K562 (cell line): ENCODE data around the gene AHSA1. TPM values are rescaled to one million over a fixed set of nuclear protein-coding genes. Genes with fewer than 3 reads are reported as not detected.

ENCODE experiments used
- ATAC-seq: fragments of 200-7000 bp; cut with Tn5 transposase; 3 replicates; pipeline ENCODE4 v1.9.1; 2020; ENCODE audit warnings: moderate library complexity
- BruUV-seq: library from RNA; stranded (reverse); fragments of 400-500 nt; replicated peaks from 2 replicates; lab custom pipeline; 2021; lab: Mats Ljungman, UMichigan
- CTCF ChIA-PET: fragments of 300-600 bp; formaldehyde crosslinking; extraction: SDS; loops from one replicate; lab custom pipeline; 2021; ENCODE audit warnings: low intra/inter-chr PET ratio; lab: Yijun Ruan, JAX
- POLR2A ChIA-PET: fragments of 300-600, 350-650 bp; sonication (Branson Sonifier 250); formaldehyde crosslinking; extraction: SDS; loops from one replicate; lab custom pipeline; 2021; ENCODE audit warnings: antibody characterized with exemption, inconsistent platforms; lab: Yijun Ruan, JAX
- DNase-seq, 4 experiments: peaks; one replicate each; pipeline versions ENCODE4 v3.0.0 to v3.0.0-alpha.2; 2011 to 2018; ENCODE audit warnings: low spot score in 3 of 4, mixed read lengths in 3 of 4; ENCODE audit errors: extremely low read depth in 1 of 4
- FAIRE-seq: peaks from 2 replicates; lab custom pipeline; 2011; peaks lifted over from hg19 to GRCh38; lab: Jason Lieb, UNC
- H2AFZ ChIP-seq: 2 replicates; pipeline ENCODE4 v1.6.0; 2011; ENCODE audit warnings: low read depth, low read length, control low read depth, inconsistent platforms
- H3K27ac ChIP-seq: fragments of 200-600 bp; 3 replicates; pipeline ENCODE4 v1.8.0; 2011; ENCODE audit warnings: low read depth, mild to moderate bottlenecking, control low read depth, inconsistent platforms, low read length, moderate library complexity, mixed read lengths; ENCODE audit errors: extremely low read depth
- H3K27me3 ChIP-seq, 2 experiments: fragments of 300-600 bp in 1 of 2; 2 replicates in 1 of 2; 3 replicates in 1 of 2; pipeline versions ENCODE4 v1.6.0 to v1.8.0; 2011; ENCODE audit warnings: inconsistent platforms in 2 of 2, low read length in 2 of 2, mild to moderate bottlenecking in 1 of 2, mixed read lengths in 1 of 2, moderate library complexity in 1 of 2; ENCODE audit not compliant: control insufficient read depth in 2 of 2, insufficient read depth in 2 of 2
- H3K36me3 ChIP-seq: fragments of 300-600 bp; 3 replicates; pipeline ENCODE4 v1.8.0; 2011; ENCODE audit warnings: mild to moderate bottlenecking, low read length, inconsistent platforms; ENCODE audit not compliant: control insufficient read depth, insufficient read depth
- H3K4me1 ChIP-seq, 2 experiments: fragments of 200-600 bp in 1 of 2; replicated peaks in 1 of 2; 2 replicates in 1 of 2; 3 replicates in 1 of 2; pipeline versions ENCODE4 v1.5.1 to v1.8.0; 2011; ENCODE audit warnings: inconsistent platforms in 2 of 2, low read length in 2 of 2, mild to moderate bottlenecking in 1 of 2, mixed read lengths in 1 of 2, moderate library complexity in 1 of 2; ENCODE audit not compliant: control insufficient read depth in 2 of 2, insufficient read depth in 2 of 2
- H3K4me2 ChIP-seq: 2 replicates; pipeline ENCODE4 v1.6.1; 2011; ENCODE audit warnings: low read length, control low read depth, inconsistent platforms, mixed read lengths; ENCODE audit not compliant: insufficient read depth
- H3K4me3 ChIP-seq: fragments of 200-600 bp; sonication (generic), shearing (Covaris generic); 2 replicates; pipeline ENCODE4 v1.5.1; 2016; ENCODE audit warnings: control low read depth, inconsistent platforms
- H3K79me2 ChIP-seq: fragments of 200-600 bp; 3 replicates; pipeline ENCODE4 v1.8.0; 2011; ENCODE audit warnings: low read length, inconsistent platforms; ENCODE audit not compliant: control insufficient read depth, insufficient read depth
- H3K9ac ChIP-seq, 2 experiments: 2 replicates each; pipeline versions ENCODE4 v1.6.0 to v1.6.1; 2011; ENCODE audit warnings: low read depth in 2 of 2, low read length in 2 of 2, control low read depth in 1 of 2, inconsistent platforms in 1 of 2, mild to moderate bottlenecking in 1 of 2, mixed read lengths in 1 of 2; ENCODE audit not compliant: insufficient read depth in 1 of 2
- H3K9me1 ChIP-seq: one replicate; pipeline ENCODE4 v1.6.0; 2011; ENCODE audit warnings: inconsistent platforms, mild to moderate bottlenecking, low read length, moderate library complexity; ENCODE audit not compliant: control insufficient read depth, insufficient read depth
- H3K9me3 ChIP-seq: replicated peaks from 2 replicates; pipeline ENCODE4 v1.5.1; 2011; ENCODE audit warnings: low read depth, low read length, inconsistent platforms; ENCODE audit not compliant: control insufficient read depth, insufficient read depth
- H4K20me1 ChIP-seq: replicated peaks from 2 replicates; pipeline ENCODE4 v1.6.1; 2011; ENCODE audit warnings: low read length, inconsistent platforms, mixed read lengths; ENCODE audit not compliant: control insufficient read depth, insufficient read depth
- AFF4 ChIP-seq: sonication (generic); formaldehyde crosslinking; IDR thresholded peaks from 2 replicates; pipeline ENCODE4 v1.8.0; 2023; ENCODE audit warnings: mild to moderate bottlenecking, missing genetic modification reagents
- BRCA1 ChIP-seq, 2 experiments: fragments of 450-650 bp in 1 of 2; sonication (generic) in 1 of 2; formaldehyde crosslinking in 1 of 2; IDR thresholded peaks; 2 replicates each; pipeline versions ENCODE4 v1.5.0 to v1.6.1; 2017 to 2020; ENCODE audit warnings: mild to moderate bottlenecking in 1 of 2, missing genetic modification reagents in 1 of 2
- E2F1 ChIP-seq: sonication (generic); formaldehyde crosslinking; IDR thresholded peaks from 2 replicates; pipeline ENCODE4 v1.8.1; 2023; ENCODE audit warnings: mild to moderate bottlenecking, missing genetic modification reagents, moderate library complexity
- ESRRA ChIP-seq: fragments of 450-650 bp; IDR thresholded peaks from 2 replicates; pipeline ENCODE4 v1.6.1; 2014; ENCODE audit warnings: low read depth, mild to moderate bottlenecking, moderate library complexity, borderline replicate concordance
- FOXM1 ChIP-seq, 2 experiments: fragments of 450-650 bp in 1 of 2; sonication (generic) in 1 of 2; formaldehyde crosslinking in 1 of 2; IDR thresholded peaks; 2 replicates each; pipeline versions ENCODE4 v1.6.1 to v1.9.0; 2017 to 2022; ENCODE audit warnings: low read depth in 2 of 2, mild to moderate bottlenecking in 2 of 2, missing genetic modification reagents in 1 of 2, moderate library complexity in 1 of 2
- HMBOX1 ChIP-seq: sonication (generic); IDR thresholded peaks from 2 replicates; pipeline ENCODE4 v1.6.1; 2016
- NCOA6 ChIP-seq: fragments of 450-650 bp; IDR thresholded peaks from 2 replicates; pipeline ENCODE4 v1.6.1; 2017; ENCODE audit warnings: mild to moderate bottlenecking
- NFXL1 ChIP-seq: fragments of 450-650 bp; formaldehyde crosslinking; IDR thresholded peaks from 2 replicates; pipeline ENCODE4 v1.4.0; 2021; ENCODE audit warnings: mild to moderate bottlenecking
- ZNF239 ChIP-seq: fragments of 250-450 bp; sonication (Bioruptor Pico); IDR thresholded peaks from 2 replicates; pipeline ENCODE4 v1.4.0; 2020; ENCODE audit warnings: mild to moderate bottlenecking
- ZNF282 ChIP-seq: sonication (generic); formaldehyde crosslinking; IDR thresholded peaks from 2 replicates; pipeline ENCODE4 v1.8.1; 2023; ENCODE audit warnings: missing genetic modification reagents
- ZNF695 ChIP-seq: fragments of 450-650 bp; formaldehyde crosslinking; IDR thresholded peaks from 2 replicates; pipeline ENCODE4 v1.4.0; 2020; ENCODE audit warnings: mild to moderate bottlenecking, moderate library complexity
- WGBS: fragments of 100-300 bp; shearing (Covaris generic); methylation state at CpG from one replicate; pipeline ENCODE4 v1.1.6; 2016; ENCODE audit warnings: low coverage, mixed read lengths; ENCODE audit not compliant: insufficient coverage; ENCODE audit errors: missing lambda C conversion rate; 5-methylcytosine and 5-hydroxymethylcytosine counted together
- in situ Hi-C: fragments of 300-500 bp; cut with MboI; formaldehyde crosslinking; loops from 4 replicates; pipeline ENCODE4 v1.15.0; 2018; ENCODE audit warnings: inconsistent platforms, mixed read lengths
- intact Hi-C: fragments of 100-400 bp; cut with micrococcal nuclease; formaldehyde crosslinking; loops from 2 replicates; pipeline ENCODE4 v1.14.2; 2022
- polyA plus RNA-seq, 8 experiments: library from polyadenylated mRNA; depleted of rRNA in 4 of 8; stranded (reverse) in 5 of 8; unstranded in 3 of 8; fragments of >200 nt; fragmentation: Nextera tagmentation in 2 of 8; fragmentation: Illumina TruSeq in 1 of 8; extraction: Ambion mirVana in 2 of 8; extraction: Trizol in 1 of 8; gene quantifications; 2 replicates each; pipeline versions ENCODE4 v1.2.1 to v1.2.3, GENCODE V29; 2011 to 2014; ENCODE audit warnings: inconsistent platforms in 1 of 8, missing spikeins in 1 of 8
- total RNA-seq, 7 experiments: library from RNA; depleted of rRNA in 6 of 7; stranded (reverse); fragments of >200 nt in 6 of 7; fragmentation: Illumina TruSeq in 2 of 7; extraction: Trizol in 2 of 7; gene quantifications; 2 replicates each; pipeline versions ENCODE4 v1.2.1 to v1.2.3, GENCODE V29; 2011 to 2021; ENCODE audit warnings: low replicate concordance in 1 of 7

The AHSA1 gene
- total and polyA plus RNA-seq, 9 of the 15 experiments (the other 6 are each of a cell fraction or from before 2014, with no cell fraction given), result 41.4 to 317 (median 184) TPM

GRCh38 chr14:77473921-77474320 is 16.0 kb downstream of the AHSA1 start:
- in situ Hi-C loops (no loop called here), intact Hi-C loops (no loop called here)
- Histone ChIP-seq H3K27ac (no peak overlapping the region), H4K20me1 (no peaks in the 10 kb centered on the region), H3K4me2 (no peak overlapping the region), H3K9me1 (no peaks in the 10 kb centered on the region), H3K9me3 (no peaks in the 10 kb centered on the region), H3K27me3 (peaks cover 8 to 43% of the 10 kb centered on the region in 2 experiments; a peak in 4 of 5 replicates), H2AFZ (no peak overlapping the region), H3K9ac (no peak overlapping the region), H3K4me3 (no peak overlapping the region), H3K4me1 (peaks cover 0 to 8% of the 10 kb centered on the region in 2 experiments; a peak in 2 of 5 replicates), H3K79me2 (no peaks in the 10 kb centered on the region), H3K36me3 (peaks cover 8% of the 10 kb centered on the region; the same call in 1 of the 3 replicates)
- ChIA-PET CTCF (no interaction called here), POLR2A (interaction anchor here (0.7 to 2.0 kb wide), 3 partner anchors 9 to 15 kb away, joined by 3 to 7 read pairs (median 3); partner anchors contain the start of gene AHSA1)
- no TSS peak for BruUV-seq
- TF ChIP-seq ESRRA, result no peak
- TF ChIP-seq ZNF695 (CRISPR knock-in tag), result no peak
- no peak for TF ChIP-seq ZNF239 (CRISPR knock-in tag)
- TF ChIP-seq E2F1 (CRISPR knock-in tag), result no peak
- TF ChIP-seq FOXM1 (IDR thresholded peaks at IDR 0.05; ENCODE audit: low read depth), result no peak
- TF ChIP-seq FOXM1 (CRISPR knock-in tag; IDR thresholded peaks at IDR 0.05; ENCODE audit: low read depth), result no peak
- TF ChIP-seq HMBOX1, result no peak
- TF ChIP-seq NCOA6, result no peak
- TF ChIP-seq AFF4 (CRISPR knock-in tag), result no peak
- no peak for TF ChIP-seq BRCA1 (IDR thresholded peaks at IDR 0.05)
- no peak for TF ChIP-seq BRCA1 (CRISPR knock-in tag; IDR thresholded peaks at IDR 0.05)
- no peak for TF ChIP-seq NFXL1 (CRISPR knock-in tag)
- no peak for TF ChIP-seq ZNF282 (CRISPR knock-in tag)
- 13% methylated on average over 5 of the region's 5 CpGs for WGBS
- DNase-seq (no peak), ATAC-seq (no peak), FAIRE-seq (no peak)
